Measurements from ENCODE around the gene ARRB1.
"Not testable (repeated sequence)": the region's sequence is repeated elsewhere in the genome, so short reads cannot be mapped to it uniquely, and the experiment has no call there.

DNA sequence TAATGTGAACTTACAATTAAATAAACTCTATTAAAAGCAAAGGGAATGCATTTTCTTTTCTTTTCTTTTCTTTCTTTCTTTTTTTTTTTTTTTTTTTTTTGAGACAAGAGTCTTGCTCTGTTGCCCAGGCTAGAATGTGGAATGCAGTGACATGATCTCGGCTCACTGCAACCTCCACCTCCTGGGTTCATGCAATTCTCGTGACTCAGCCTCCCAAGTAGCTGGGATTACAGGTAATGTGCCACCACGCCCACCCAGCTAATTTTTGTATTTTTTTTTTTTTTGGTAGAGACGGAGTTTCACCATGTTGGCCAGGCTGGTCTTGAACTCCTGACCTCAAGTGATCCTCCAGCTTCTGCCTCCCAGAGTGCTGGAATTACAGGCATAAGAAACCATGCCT lies 46.5 kb downstream of the ARRB1 start:
- TF ChIP-seq, protein P1, sequence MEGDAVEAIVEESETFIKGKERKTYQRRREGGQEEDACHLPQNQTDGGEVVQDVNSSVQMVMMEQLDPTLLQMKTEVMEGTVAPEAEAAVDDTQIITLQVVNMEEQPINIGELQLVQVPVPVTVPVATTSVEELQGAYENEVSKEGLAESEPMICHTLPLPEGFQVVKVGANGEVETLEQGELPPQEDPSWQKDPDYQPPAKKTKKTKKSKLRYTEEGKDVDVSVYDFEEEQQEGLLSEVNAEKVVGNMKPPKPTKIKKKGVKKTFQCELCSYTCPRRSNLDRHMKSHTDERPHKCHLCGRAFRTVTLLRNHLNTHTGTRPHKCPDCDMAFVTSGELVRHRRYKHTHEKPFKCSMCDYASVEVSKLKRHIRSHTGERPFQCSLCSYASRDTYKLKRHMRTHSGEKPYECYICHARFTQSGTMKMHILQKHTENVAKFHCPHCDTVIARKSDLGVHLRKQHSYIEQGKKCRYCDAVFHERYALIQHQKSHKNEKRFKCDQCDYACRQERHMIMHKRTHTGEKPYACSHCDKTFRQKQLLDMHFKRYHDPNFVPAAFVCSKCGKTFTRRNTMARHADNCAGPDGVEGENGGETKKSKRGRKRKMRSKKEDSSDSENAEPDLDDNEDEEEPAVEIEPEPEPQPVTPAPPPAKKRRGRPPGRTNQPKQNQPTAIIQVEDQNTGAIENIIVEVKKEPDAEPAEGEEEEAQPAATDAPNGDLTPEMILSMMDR (IDR thresholded peaks at IDR 0.05) = not testable (repeated sequence)
- TF ChIP-seq EP300 (IDR thresholded peaks at IDR 0.05) = not testable (repeated sequence)
